HG02571 (cell line): ENCODE measurements around the gene ATG101.

Experiments used
- ATAC-seq: cut with Tn5 transposase; IDR thresholded peaks from one replicate; pipeline ENCODE4 v1.9.1; 2021; ENCODE audit warnings: mild to moderate bottlenecking, moderate library complexity; ENCODE audit not compliant: unreplicated experiment

The ATG101 gene

GRCh38 chr12:52057638-52058576, 11.9 kb upstream of the ATG101 start:
- ATAC-seq, result no peak

GRCh38 chr12:52058631-52059361, 11.0 kb upstream of the ATG101 start:
- no peak for ATAC-seq

- ATAC-seq, result no peak
Measured at GRCh38 chr12:52059582-52060497, 9.9 kb upstream of the ATG101 start.

GRCh38 chr12:52060498-52061177, 9.1 kb upstream of the ATG101 start:
- no peak for ATAC-seq

GRCh38 chr12:52061470-52062166, 8.2 kb upstream of the ATG101 start:
- no peak for ATAC-seq

- ATAC-seq, result no peak
Measured at GRCh38 chr12:52062167-52063081, 7.4 kb upstream of the ATG101 start.

GRCh38 chr12:52063082-52063924, 6.5 kb upstream of the ATG101 start:
- no peak for ATAC-seq

GRCh38 chr12:52063981-52064649, 5.7 kb upstream of the ATG101 start:
- no peak for ATAC-seq

GRCh38 chr12:52066346-52067080, 3.3 kb upstream of the ATG101 start:
- ATAC-seq, result no peak

GRCh38 chr12:52067081-52067374, 2.8 kb upstream of the ATG101 start:
- no peak for ATAC-seq

- peak; percentile 22 for ATAC-seq
Measured at GRCh38 chr12:52070185-52070925, 577 bp downstream of the ATG101 start.

- no peak for ATAC-seq
Measured at GRCh38 chr12:52073531-52074381, 4.0 kb downstream of the ATG101 start.

- ATAC-seq, result no peak
Measured at GRCh38 chr12:52074971-52075724, 5.4 kb downstream of the ATG101 start.

GRCh38 chr12:52076811-52077210, 7.0 kb downstream of the ATG101 start:
- no peak for ATAC-seq
